ENCODE results near the gene ENTHD1.

The ENTHD1 gene

GRCh38 chr22:39719559-39720450 lies 173.8 kb downstream of the ENTHD1 start:
- H3K4me3 ChIP-seq (ENCODE audit: low read depth, low read length), result no peak overlapping the region
- TF ChIP-seq CTCF (IDR thresholded peaks at IDR 0.05; ENCODE audit: control insufficient read depth, extremely low read depth, insufficient read depth), result no peak
- no peak for DNase-seq (ENCODE audit: low read depth)

GRCh38 chr22:39718921-39719475 lies 174.6 kb downstream of the ENTHD1 start:
- H3K4me3 ChIP-seq (ENCODE audit: low read depth, low read length), result no peak overlapping the region
- no peak for DNase-seq (ENCODE audit: low read depth)
- TF ChIP-seq CTCF (IDR thresholded peaks at IDR 0.05; ENCODE audit: control insufficient read depth, extremely low read depth, insufficient read depth), result no peak

- no peak overlapping the region for H3K4me3 ChIP-seq (ENCODE audit: low read depth, low read length)
- DNase-seq (ENCODE audit: low read depth), result no peak
- no peak for TF ChIP-seq CTCF (IDR thresholded peaks at IDR 0.05; ENCODE audit: control insufficient read depth, extremely low read depth, insufficient read depth)
Observed at GRCh38 chr22:39718206-39718605, 175.4 kb downstream of the ENTHD1 start.

- H3K4me3 ChIP-seq (ENCODE audit: low read depth, low read length), result no peak overlapping the region
- no peak for DNase-seq (ENCODE audit: low read depth)
- TF ChIP-seq CTCF (IDR thresholded peaks at IDR 0.05; ENCODE audit: control insufficient read depth, extremely low read depth, insufficient read depth), result no peak
Observed at GRCh38 chr22:39717099-39717498, 176.5 kb downstream of the ENTHD1 start.

GRCh38 chr22:39716534-39716933 lies 177.0 kb downstream of the ENTHD1 start:
- TF ChIP-seq CTCF (IDR thresholded peaks at IDR 0.05; ENCODE audit: control insufficient read depth, extremely low read depth, insufficient read depth), result no peak
- no peak for DNase-seq (ENCODE audit: low read depth)
- H3K4me3 ChIP-seq (ENCODE audit: low read depth, low read length), result no peak overlapping the region

- no peak for DNase-seq (ENCODE audit: low read depth)
- H3K4me3 ChIP-seq (ENCODE audit: low read depth, low read length), result no peak overlapping the region
- no peak for TF ChIP-seq CTCF (IDR thresholded peaks at IDR 0.05; ENCODE audit: control insufficient read depth, extremely low read depth, insufficient read depth)
Observed at GRCh38 chr22:39715778-39716495, 177.6 kb downstream of the ENTHD1 start.
